GM08714 (cell line): ENCODE data around the gene DGKQ.

Experiments used
- H3K4me3 ChIP-seq: fragments of 200-500 bp; sonication (Bioruptor generic); 2 replicates; pipeline ENCODE4 v1.5.1; 2014; ENCODE audit warnings: mild to moderate bottlenecking, low read length, inconsistent platforms
- ZNF274 ChIP-seq: IDR thresholded peaks from 2 replicates; pipeline ENCODE4 v1.6.1; 2012; ENCODE audit warnings: mild to moderate bottlenecking, low read depth, low read length

Gene DGKQ

GRCh38 chr4:959338-960139 lies 13.8 kb downstream of the DGKQ start:
- no peak for TF ChIP-seq ZNF274
- H3K4me3 ChIP-seq = no peak overlapping the region

DNA sequence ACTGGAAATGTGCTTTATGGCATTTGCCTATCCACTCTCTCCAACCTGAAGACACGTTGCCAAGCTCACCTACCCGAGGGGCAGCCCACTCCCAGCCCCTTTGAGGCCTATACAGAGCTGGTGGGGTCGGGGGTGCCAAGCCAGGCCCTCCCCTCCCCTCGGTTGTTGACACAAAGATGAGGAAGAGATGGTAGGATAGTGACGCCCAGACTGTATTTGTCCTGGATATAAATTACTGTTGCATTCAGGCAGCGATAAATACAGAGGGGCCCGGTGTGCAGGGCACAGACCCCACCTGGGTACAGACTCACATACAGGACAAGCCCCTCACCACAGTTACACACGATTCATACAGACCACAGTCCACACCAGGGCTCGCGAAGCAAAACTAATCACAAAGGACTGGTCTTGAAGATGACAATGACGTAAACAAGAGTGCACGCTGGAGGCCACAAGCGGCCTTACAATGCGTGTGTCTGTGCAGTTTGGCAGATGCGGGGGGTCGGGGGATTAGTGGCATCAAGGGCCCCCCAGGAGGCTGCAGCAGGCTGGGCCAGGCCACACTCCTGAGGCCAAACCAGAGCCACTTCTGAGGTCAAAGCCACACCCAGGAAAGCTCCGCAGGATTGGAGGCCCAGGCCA lies 14.6 kb downstream of the DGKQ start:
- H3K4me3 ChIP-seq = no peak overlapping the region
- TF ChIP-seq ZNF274 = no peak

GRCh38 chr4:958314-958665 lies 15.1 kb downstream of the DGKQ start:
- no peak overlapping the region for H3K4me3 ChIP-seq
- TF ChIP-seq ZNF274 = no peak

DNA sequence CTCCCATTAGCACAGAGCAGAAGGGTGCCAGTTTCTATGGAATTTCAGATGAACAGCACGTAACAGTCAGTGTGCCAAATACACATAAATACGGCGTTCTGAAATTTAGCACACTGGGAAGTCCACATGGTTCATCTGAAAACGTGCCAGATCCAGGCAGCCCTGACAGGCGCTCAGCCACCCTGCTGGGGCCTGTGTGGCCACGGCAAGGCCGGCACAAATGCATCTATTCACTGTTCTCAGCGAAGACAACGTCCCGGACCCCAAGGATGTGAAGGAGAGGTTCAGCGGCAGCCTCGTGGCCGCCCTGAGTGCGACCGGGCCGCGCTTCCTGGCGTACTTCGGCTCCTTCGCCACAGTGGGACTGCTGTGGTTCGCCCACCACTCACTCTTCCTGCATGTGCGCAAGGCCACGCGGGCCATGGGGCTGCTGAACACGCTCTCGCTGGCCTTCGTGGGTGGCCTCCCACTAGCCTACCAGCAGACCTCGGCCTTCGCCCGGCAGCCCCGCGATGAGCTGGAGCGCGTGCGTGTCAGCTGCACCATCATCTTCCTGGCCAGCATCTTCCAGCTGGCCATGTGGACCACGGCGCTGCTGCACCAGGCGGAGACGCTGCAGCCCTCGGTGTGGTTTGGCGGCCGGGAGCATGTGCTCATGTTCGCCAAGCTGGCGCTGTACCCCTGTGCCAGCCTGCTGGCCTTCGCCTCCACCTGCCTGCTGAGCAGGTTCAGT lies 15.6 kb downstream of the DGKQ start:
- no peak for TF ChIP-seq ZNF274
- H3K4me3 ChIP-seq = no peak overlapping the region

- no peak for TF ChIP-seq ZNF274
- H3K4me3 ChIP-seq = no peak overlapping the region
These were observed 16.2 kb downstream of the DGKQ start for GRCh38 chr4:957231-957580.

GRCh38 chr4:956531-957230 lies 16.7 kb downstream of the DGKQ start:
- TF ChIP-seq ZNF274 = no peak
- H3K4me3 ChIP-seq = no peak overlapping the region

DNA sequence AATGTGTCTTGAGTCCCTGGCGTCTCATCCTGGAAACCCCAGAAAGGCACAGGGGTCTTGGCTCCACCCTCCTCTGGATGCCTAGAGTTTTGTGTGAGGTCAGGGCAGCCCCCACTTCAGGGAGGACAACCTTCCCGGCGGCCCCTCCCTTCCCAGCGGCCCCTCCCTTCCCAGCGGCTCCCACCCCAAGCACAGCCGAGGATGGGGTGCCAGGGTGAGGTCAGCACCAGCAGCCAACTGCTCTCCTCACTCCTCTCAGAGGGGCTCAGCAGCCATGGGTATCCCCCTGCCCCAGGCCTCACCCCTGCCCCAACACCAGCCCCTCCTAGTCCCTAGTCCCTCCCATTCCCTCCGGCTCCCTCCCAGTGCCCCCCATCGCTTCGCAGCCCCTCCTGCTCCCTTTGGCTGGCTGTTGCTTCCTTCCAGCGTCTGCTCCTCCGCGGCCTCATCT lies 17.4 kb downstream of the DGKQ start:
- no peak for TF ChIP-seq ZNF274
- H3K4me3 ChIP-seq = no peak overlapping the region

- TF ChIP-seq ZNF274 = no peak
- H3K4me3 ChIP-seq = no peak overlapping the region
These were observed 18.0 kb downstream of the DGKQ start for GRCh38 chr4:955161-955921.

DNA sequence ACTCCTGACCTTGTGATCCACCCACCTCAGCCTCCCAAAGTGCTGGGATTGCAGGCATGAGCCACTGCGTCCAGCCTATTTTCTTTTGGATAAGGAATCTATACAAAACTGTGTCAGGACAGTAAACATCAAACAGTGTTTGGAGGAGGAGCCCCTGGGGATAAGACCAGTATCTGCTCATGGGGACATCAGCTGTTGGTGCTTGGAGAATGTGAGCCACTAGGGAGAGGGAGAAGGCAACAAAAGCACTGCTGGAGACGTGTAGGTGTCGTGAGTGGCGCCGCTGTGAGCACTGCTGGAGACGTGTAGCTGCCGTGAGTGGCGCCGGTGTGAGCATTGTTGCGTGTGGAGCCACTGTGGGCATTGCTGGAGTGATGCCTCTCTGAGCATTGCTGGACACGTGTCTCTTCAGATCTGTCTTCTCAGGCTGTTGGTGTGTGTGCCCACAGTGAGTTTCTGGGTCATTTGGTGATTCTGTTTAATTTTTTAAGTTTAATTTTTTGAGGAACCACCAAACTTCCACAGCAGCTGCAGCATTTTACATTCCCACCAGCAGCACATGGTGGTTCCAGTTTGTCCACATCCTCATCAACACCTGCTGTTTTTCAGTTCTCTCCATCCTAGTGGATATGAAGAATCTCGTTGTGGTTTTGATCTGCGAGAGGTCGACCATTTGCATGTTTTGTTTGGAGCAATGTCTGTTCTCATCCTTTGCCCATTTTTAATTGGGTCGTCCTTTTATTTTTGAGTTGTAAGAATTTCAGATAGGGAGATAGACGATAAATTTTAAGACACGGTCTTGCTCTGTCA lies 19.0 kb downstream of the DGKQ start:
- no peak for TF ChIP-seq ZNF274

DNA sequence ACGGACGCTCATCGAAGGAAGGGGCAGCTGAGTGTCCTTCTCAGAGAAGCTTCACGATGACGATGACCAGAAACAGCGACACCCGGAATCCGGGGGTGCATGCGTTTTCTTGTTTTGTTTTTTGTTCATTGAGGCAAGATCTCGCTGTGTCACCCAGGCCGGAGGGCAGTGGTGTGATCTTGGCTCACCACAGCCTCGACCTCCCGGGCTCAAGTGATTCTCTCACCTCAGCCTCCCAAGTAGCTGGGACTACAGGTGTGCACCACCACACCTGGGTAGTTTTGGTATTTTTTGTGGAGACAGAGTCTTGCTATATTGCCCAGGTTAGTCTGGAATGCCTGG lies 19.8 kb downstream of the DGKQ start:
- H3K4me3 ChIP-seq = no peak overlapping the region
- TF ChIP-seq ZNF274 = no peak

More for the DNA sequence above, 19.0 kb downstream of the DGKQ start:
- H3K4me3 ChIP-seq = no peak overlapping the region

GRCh38 chr4:952881-953573 lies 20.3 kb downstream of the DGKQ start:
- TF ChIP-seq ZNF274 = no peak
- H3K4me3 ChIP-seq = no peak overlapping the region
